ENCODE data around the gene FBXW10B. TPM values are rescaled to one million over a fixed set of nuclear protein-coding genes. Genes with fewer than 3 reads are reported as not detected.

The FBXW10B gene
- total RNA-seq, 1 experiment from 2014 or later, result 1.2 TPM

- TF ChIP-seq YY1 (IDR thresholded peaks at IDR 0.05; ENCODE audit: extremely low read depth, insufficient replicate concordance, low read depth, low read length) (peak; percentile 10), SIN3A (IDR thresholded peaks at IDR 0.05; ENCODE audit: low read depth) (peak; percentile 24; the same call in 1 of the 2 replicates)
These were observed 30.4 kb upstream of the FBXW10B start (continued) for GRCh38 chr17:15649861-15650421.

GRCh38 chr17:15648386-15648785 is 28.9 kb upstream of the FBXW10B start:
- no peak for DNase-seq (ENCODE audit: low read depth, low spot score)
- TF ChIP-seq SIN3A (IDR thresholded peaks at IDR 0.05; ENCODE audit: low read depth) (no peak), POLR2A (IDR thresholded peaks at IDR 0.05; ENCODE audit: borderline replicate concordance, extremely low read depth, insufficient read depth, insufficient read length) (no peak), FOSL1 (IDR thresholded peaks at IDR 0.05; ENCODE audit: low read depth) (no peak), EZH2 (IDR thresholded peaks at IDR 0.05) (no peak), CTCF (IDR thresholded peaks at IDR 0.05 in 2 of 3, conservative IDR thresholded peaks at IDR 0.05 in 1 of 3; ENCODE audit: borderline replicate concordance in 1 of 3, insufficient read depth in 1 of 3, low read depth in 2 of 3, low read length in 2 of 3) (no peak), YY1 (IDR thresholded peaks at IDR 0.05; ENCODE audit: extremely low read depth, insufficient replicate concordance, low read depth, low read length) (no peak), EGR1 (IDR thresholded peaks at IDR 0.05; ENCODE audit: low read depth) (no peak), ZNF274 (IDR thresholded peaks at IDR 0.05; ENCODE audit: low read depth, low read length) (no peak), POLR2AphosphoS5 (IDR thresholded peaks at IDR 0.05; ENCODE audit: low read depth, low read length) (no peak), JUND (IDR thresholded peaks at IDR 0.05) (no peak)
- no peak overlapping the region for H3K4me3 ChIP-seq (replicated peaks in 1 of 2; ENCODE audit: low read depth in 1 of 2, low read length in 2 of 2)

More at GRCh38 chr17:15648386-15648785, 28.9 kb upstream of the FBXW10B start:
- RAD21 ChIA-PET (ENCODE audit: low non-redundant PET in 1 of 2, low total read pairs in 2 of 2, uncharacterized antibody in 2 of 2, unreplicated experiment in 2 of 2), result no interaction called here
- Histone ChIP-seq H3K9me3 (ENCODE audit: control insufficient read depth in 1 of 2, insufficient read depth in 1 of 2, low read depth in 1 of 2, low read length in 2 of 2) (no peaks in the 10 kb centered on the region), H2AFZ (ENCODE audit: low read depth, low read length, poor library complexity, severe bottlenecking) (no peak overlapping the region), H3K4me2 (ENCODE audit: low read length) (peak overlapping the region; percentile 97), H3K27me3 (ENCODE audit: insufficient read depth, low read length) (no peaks in the 10 kb centered on the region), H3K79me2 (ENCODE audit: insufficient read depth, low read length) (peaks cover 16% of the 10 kb centered on the region; the same call in 1 of the 2 replicates), H3K36me3 (ENCODE audit: control insufficient read depth in 1 of 2, insufficient read depth in 2 of 2, low read length in 2 of 2) (no peaks in the 10 kb centered on the region; a peak in 1 of 4 replicates), H3K4me1 (ENCODE audit: control insufficient read depth in 1 of 2, insufficient read depth in 2 of 2, low read length in 2 of 2) (peaks cover 57 to 86% of the 10 kb centered on the region in 2 experiments), H4K20me1 (ENCODE audit: insufficient read depth) (no peaks in the 10 kb centered on the region), H3K9me2 (ENCODE audit: insufficient read depth) (no peaks in the 10 kb centered on the region), H3K27ac (ENCODE audit: low read depth, low read length) (no peak overlapping the region), H3K9ac (ENCODE audit: low read length) (0 out of 2 replicates have a peak overlapping the region, but pooled peaks have one; percentile 21)
- no TSS peak for BruUV-seq (replicated peaks)
- no peak for ATAC-seq
- intact Hi-C loops (cut with micrococcal nuclease), result no loop called here
- CTCF ChIA-PET, result no interaction called here
- POLR2A ChIA-PET, result no interaction called here
